MM.1S (cell line): Measurements from ENCODE around the gene SH3GL2.

Experiments used
- DNase-seq: peaks from one replicate; pipeline ENCODE4 v3.0.0-alpha.2; 2015
- H2AFZ ChIP-seq: fragments of 300-600 bp; sonication (generic); 2 replicates; pipeline ENCODE4 v1.6.0; 2016; ENCODE audit warnings: antibody characterized with exemption, low read length
- H3F3A ChIP-seq: fragments of 300-600 bp; sonication (generic); 2 replicates; pipeline ENCODE4 v1.6.1; 2016; ENCODE audit warnings: mild to moderate bottlenecking, antibody characterized with exemption, low read length, moderate library complexity, mixed read lengths; ENCODE audit not compliant: insufficient read depth
- H3K27ac ChIP-seq: fragments of 300-600 bp; sonication (generic); 2 replicates; pipeline ENCODE4 v1.5.1; 2016; ENCODE audit warnings: mild to moderate bottlenecking, low read length
- H3K27me3 ChIP-seq: fragments of 300-600 bp; sonication (generic); replicated peaks from 2 replicates; pipeline ENCODE4 v1.6.0; 2016; ENCODE audit warnings: low read length; ENCODE audit not compliant: insufficient read depth
- H3K36me3 ChIP-seq: fragments of 300-600 bp; sonication (generic); replicated peaks from 2 replicates; pipeline ENCODE4 v1.6.1; 2016; ENCODE audit warnings: mild to moderate bottlenecking, low read length, mixed read lengths; ENCODE audit not compliant: insufficient read depth
- H3K4me1 ChIP-seq: fragments of 300-600 bp; sonication (generic); 2 replicates; pipeline ENCODE4 v1.6.1; 2016; ENCODE audit warnings: low read length, mixed read lengths
- H3K4me2 ChIP-seq: fragments of 300-600 bp; sonication (generic); 2 replicates; pipeline ENCODE4 v1.6.0; 2016; ENCODE audit warnings: low read depth, low read length
- H3K4me3 ChIP-seq: fragments of 300-600 bp; sonication (generic); 2 replicates; pipeline ENCODE4 v1.5.1; 2016; ENCODE audit warnings: low read length, mixed read lengths
- H3K79me2 ChIP-seq: fragments of 300-600 bp; sonication (generic); 2 replicates; pipeline ENCODE4 v1.6.1; 2016; ENCODE audit warnings: mixed run types, low read length, mixed read lengths
- H3K9ac ChIP-seq: fragments of 300-600 bp; sonication (generic); 2 replicates; pipeline ENCODE4 v1.6.1; 2016; ENCODE audit warnings: low read length, mixed read lengths
- H3K9me2 ChIP-seq: fragments of 300-600 bp; sonication (generic); replicated peaks from 2 replicates; pipeline ENCODE4 v1.6.1; 2016; ENCODE audit warnings: mild to moderate bottlenecking, low read length, mixed read lengths; ENCODE audit not compliant: insufficient read depth
- H3K9me3 ChIP-seq: fragments of 300-600 bp; sonication (generic); replicated peaks from 2 replicates; pipeline ENCODE4 v1.6.1; 2016; ENCODE audit warnings: mild to moderate bottlenecking, low read length, mixed read lengths; ENCODE audit not compliant: insufficient read depth
- H4K20me1 ChIP-seq: fragments of 300-600 bp; sonication (generic); 2 replicates; pipeline ENCODE4 v1.6.1; 2016; ENCODE audit warnings: mild to moderate bottlenecking, low read length, moderate library complexity, mixed read lengths; ENCODE audit not compliant: insufficient read depth
- EZH2 ChIP-seq: fragments of 300-600 bp; sonication (generic); optimal IDR thresholded peaks from 2 replicates; pipeline ENCODE3; 2017; ENCODE audit warnings: low read depth, mild to moderate bottlenecking, antibody characterized with exemption, low read length, mixed read lengths
- EZH2phosphoT487 ChIP-seq: fragments of 300-600 bp; sonication (generic); IDR thresholded peaks from 2 replicates; pipeline ENCODE4 v1.6.1; 2018; ENCODE audit warnings: antibody characterized with exemption, low read length
- TF ChIP-seq, protein P1 (sequence below): fragments of 300-600 bp; sonication (generic); IDR thresholded peaks from 2 replicates; pipeline ENCODE4 v1.5.1; 2016; ENCODE audit warnings: antibody characterized with exemption, low read length, mixed read lengths

Gene SH3GL2

DNA sequence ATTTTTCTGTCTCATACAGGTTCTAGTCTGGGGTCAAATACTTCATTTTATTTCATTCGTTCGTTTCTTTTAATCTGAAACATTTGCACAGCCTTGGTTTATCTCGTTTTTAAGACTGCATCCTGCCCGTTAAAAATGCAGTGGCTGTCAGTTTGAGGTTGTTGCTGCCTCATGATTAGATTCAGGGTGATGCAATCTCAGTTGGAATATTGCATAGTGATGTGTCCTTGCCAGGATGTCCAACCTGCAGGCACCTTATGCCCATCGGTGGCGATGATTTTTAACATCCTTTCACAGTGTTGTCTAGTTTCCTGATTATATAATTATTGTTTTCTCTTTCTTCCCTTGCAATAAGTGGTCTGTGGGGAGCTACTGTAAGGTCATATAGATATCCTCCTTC, 45.1 kb downstream of the SH3GL2 start:
- TF ChIP-seq EZH2phosphoT487 (no peak), EZH2 (no peak)
- TF ChIP-seq, protein P1, sequence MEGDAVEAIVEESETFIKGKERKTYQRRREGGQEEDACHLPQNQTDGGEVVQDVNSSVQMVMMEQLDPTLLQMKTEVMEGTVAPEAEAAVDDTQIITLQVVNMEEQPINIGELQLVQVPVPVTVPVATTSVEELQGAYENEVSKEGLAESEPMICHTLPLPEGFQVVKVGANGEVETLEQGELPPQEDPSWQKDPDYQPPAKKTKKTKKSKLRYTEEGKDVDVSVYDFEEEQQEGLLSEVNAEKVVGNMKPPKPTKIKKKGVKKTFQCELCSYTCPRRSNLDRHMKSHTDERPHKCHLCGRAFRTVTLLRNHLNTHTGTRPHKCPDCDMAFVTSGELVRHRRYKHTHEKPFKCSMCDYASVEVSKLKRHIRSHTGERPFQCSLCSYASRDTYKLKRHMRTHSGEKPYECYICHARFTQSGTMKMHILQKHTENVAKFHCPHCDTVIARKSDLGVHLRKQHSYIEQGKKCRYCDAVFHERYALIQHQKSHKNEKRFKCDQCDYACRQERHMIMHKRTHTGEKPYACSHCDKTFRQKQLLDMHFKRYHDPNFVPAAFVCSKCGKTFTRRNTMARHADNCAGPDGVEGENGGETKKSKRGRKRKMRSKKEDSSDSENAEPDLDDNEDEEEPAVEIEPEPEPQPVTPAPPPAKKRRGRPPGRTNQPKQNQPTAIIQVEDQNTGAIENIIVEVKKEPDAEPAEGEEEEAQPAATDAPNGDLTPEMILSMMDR: no peak
- no peaks in the 10 kb centered on the region for H3K27me3 ChIP-seq
- H3F3A ChIP-seq: no peaks in the 10 kb centered on the region
- H4K20me1 ChIP-seq: no peaks in the 10 kb centered on the region
- no peak overlapping the region for H2AFZ ChIP-seq
- no peak overlapping the region for H3K4me3 ChIP-seq
- H3K9me2 ChIP-seq: no peaks in the 10 kb centered on the region
- H3K79me2 ChIP-seq: no peaks in the 10 kb centered on the region
- no peak overlapping the region for H3K4me2 ChIP-seq
- no peaks in the 10 kb centered on the region for H3K4me1 ChIP-seq
- DNase-seq: no peak
- no peaks in the 10 kb centered on the region for H3K36me3 ChIP-seq
- no peaks in the 10 kb centered on the region for H3K9me3 ChIP-seq
- H3K9ac ChIP-seq: no peak overlapping the region
- H3K27ac ChIP-seq: no peak overlapping the region

GRCh38 chr9:17624571-17624970, 45.7 kb downstream of the SH3GL2 start:
- Histone ChIP-seq H3K79me2 (no peaks in the 10 kb centered on the region), H3K27me3 (no peaks in the 10 kb centered on the region), H3K9me3 (no peaks in the 10 kb centered on the region), H3K4me1 (no peaks in the 10 kb centered on the region), H3K27ac (no peak overlapping the region), H3F3A (no peaks in the 10 kb centered on the region), H4K20me1 (no peaks in the 10 kb centered on the region), H3K9me2 (no peaks in the 10 kb centered on the region), H2AFZ (no peak overlapping the region), H3K4me3 (no peak overlapping the region), H3K4me2 (no peak overlapping the region), H3K9ac (no peak overlapping the region), H3K36me3 (no peaks in the 10 kb centered on the region)
- DNase-seq: no peak
- TF ChIP-seq EZH2phosphoT487: no peak
- TF ChIP-seq EZH2: no peak
- TF ChIP-seq, protein P1: no peak

DNA sequence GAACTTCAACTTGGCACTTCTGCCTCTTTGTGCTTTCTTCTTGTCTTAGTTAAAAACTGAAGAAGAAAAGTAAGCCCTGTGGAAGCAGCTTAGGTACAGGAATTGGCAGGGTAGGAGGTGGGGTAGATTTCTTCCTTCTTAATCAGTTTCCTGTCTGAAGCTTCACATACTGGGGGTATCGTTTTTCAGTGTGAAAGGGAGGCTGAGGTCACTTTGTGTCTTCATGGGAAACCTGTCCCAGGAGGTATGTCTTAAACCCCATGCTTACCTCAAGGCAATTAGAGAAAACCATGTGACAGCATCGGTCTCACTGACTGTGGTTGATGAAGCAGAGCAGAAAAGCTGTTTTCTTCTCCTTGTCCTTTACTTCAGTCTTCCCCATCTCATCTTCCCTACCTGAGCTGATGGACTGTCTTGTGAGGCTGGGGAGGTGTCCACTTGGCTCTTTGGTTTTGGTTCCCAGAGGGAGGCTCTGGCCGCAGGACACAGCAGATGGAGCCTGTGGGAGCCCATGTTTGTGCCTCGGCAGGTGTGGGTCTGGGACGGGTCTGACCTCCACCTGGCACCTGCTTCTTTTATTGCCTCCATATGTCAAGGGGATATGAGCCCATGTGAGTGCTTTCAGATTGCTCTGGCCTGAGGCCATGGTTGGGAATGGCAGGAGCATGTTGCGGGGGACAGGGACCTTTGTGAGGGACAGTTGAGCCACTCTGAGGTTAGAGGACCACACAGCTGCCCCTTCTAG, 47.0 kb downstream of the SH3GL2 start:
- Histone ChIP-seq H3K9ac (no peak overlapping the region), H3K4me1 (no peaks in the 10 kb centered on the region), H3K79me2 (no peaks in the 10 kb centered on the region), H3K4me3 (no peak overlapping the region), H3K36me3 (no peaks in the 10 kb centered on the region), H3K9me3 (no peaks in the 10 kb centered on the region), H3K9me2 (no peaks in the 10 kb centered on the region), H2AFZ (no peak overlapping the region), H3K4me2 (no peak overlapping the region), H3F3A (no peaks in the 10 kb centered on the region), H4K20me1 (no peaks in the 10 kb centered on the region), H3K27me3 (no peaks in the 10 kb centered on the region), H3K27ac (no peak overlapping the region)
- no peak for TF ChIP-seq EZH2phosphoT487
- no peak for DNase-seq

DNA sequence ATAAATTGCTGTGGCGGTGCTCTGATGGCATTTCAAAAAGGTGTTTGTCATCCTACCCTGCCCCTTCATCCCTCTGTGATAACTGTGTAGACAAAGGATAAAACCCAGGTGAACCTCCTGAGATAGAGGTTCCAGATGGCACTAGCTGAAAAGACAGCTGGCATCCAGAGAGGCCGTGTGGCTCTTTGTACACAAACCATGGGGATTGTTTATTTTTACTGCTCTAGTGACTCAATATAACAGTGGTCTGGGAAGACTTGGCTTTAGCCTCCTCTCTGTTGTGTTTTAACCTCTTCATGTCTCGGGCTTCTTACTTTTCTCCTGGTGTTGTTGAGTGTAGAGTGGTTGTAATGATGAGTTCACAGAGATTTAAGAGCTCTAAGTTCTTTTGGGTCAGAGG, 48.8 kb downstream of the SH3GL2 start:
- no peaks in the 10 kb centered on the region for H4K20me1 ChIP-seq
- H3K36me3 ChIP-seq: no peaks in the 10 kb centered on the region
- H3K9me3 ChIP-seq: no peaks in the 10 kb centered on the region
- no peaks in the 10 kb centered on the region for H3K4me1 ChIP-seq
- H3K9me2 ChIP-seq: no peaks in the 10 kb centered on the region
- no peaks in the 10 kb centered on the region for H3K79me2 ChIP-seq
- no peak overlapping the region for H3K27ac ChIP-seq
- no peaks in the 10 kb centered on the region for H3K27me3 ChIP-seq
- TF ChIP-seq EZH2 (no peak), EZH2phosphoT487 (no peak)
- TF ChIP-seq, protein P1: no peak
- H3F3A ChIP-seq: no peaks in the 10 kb centered on the region
- no peak overlapping the region for H3K4me3 ChIP-seq
- H2AFZ ChIP-seq: no peak overlapping the region
- H3K9ac ChIP-seq: no peak overlapping the region
- no peak overlapping the region for H3K4me2 ChIP-seq
- no peak for DNase-seq
